GM03348 (cell line): ENCODE measurements around the gene NACC2.
"Not testable (repeated sequence)": the region's sequence is repeated elsewhere in the genome, so short reads cannot be mapped to it uniquely, and the experiment has no call there.

Experiments
- DNase-seq: peaks from one replicate; pipeline ENCODE4 v3.0.0; 2012; ENCODE audit warnings: low spot score

The NACC2 gene

DNA sequence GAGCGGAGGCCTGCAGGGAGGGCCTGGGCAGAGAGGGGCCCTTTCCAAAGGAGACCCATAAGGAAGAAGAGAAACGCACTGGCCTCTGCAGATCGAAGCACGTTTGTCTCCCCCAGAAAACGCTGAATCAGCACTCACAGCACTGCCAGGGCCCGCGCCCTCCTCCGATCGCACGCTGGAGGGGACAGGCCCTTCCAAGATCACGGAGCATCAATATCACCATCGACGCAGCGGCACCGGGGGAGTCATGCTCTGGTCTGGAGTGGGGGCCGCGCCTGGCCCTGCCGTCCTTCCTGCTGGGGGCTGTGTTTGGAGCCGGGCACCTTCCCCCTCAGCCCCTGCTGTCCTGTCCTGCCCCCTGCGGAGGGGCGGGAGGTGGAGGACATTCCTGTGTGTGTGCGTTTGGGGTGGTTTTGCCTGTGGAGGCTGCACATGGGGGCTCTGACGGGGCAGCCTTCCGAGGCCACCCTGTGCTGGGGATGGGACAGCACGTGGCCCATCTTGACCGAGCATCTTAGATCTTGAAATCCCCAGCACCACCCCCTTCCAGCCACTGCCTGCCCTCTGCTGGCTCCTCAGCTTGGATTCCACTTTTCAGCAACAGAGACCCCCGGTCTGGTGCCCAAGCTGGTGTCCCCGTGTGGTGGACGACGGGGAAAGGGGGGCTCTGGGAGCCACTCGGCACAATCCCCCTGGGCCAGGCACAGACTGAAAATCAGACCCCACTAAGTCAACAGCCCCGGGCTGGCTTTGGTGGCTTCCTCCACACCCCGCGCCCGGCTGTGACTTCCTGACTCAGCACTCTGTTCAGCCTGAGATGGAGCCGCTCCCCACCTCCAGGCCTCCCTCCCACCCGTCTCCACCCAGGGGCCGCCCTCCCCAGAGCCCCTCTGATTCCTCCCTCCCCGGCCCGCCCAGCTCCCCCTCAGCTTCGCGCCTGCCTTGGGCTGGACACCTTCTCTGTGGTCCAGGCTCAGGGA lies 15.3 kb upstream of the NACC2 start:
- no peak for DNase-seq

DNA sequence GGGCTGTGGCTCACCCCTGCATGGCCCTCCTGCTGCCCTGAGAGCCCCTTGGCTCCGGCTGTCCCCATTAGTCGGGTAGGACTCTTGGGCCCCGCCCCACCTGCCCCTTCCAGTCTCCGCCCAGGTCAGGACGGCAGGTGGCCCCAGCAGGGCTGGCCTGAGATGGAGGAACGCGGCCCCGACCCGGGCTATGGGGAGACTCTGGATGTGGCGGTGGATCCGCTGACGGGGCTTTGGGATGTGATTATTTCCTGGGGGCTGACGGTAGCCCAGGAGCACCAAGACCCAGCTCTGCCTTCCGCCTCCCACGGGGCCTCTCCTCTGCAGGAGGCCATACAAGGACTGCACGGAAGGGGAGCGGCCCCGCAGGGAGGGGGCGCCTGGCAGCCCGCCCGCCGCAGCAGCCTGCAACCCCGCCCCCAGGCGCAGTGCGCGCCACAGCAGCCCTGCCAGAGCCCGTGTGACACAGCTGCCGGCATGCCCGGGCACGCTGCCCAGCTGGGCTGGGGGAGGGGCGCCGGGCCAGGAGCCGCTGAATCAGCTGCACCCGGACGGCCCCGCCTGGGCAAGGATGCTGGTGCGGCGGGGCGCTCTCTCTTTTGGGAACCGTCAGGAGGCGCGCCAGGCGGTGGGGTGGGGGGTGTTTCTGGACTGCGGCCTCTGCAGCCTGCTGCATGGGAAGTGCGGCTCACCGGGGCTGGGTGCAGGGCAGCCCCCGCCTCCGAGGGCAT lies 14.4 kb upstream of the NACC2 start:
- peak; percentile 95 for DNase-seq

DNA sequence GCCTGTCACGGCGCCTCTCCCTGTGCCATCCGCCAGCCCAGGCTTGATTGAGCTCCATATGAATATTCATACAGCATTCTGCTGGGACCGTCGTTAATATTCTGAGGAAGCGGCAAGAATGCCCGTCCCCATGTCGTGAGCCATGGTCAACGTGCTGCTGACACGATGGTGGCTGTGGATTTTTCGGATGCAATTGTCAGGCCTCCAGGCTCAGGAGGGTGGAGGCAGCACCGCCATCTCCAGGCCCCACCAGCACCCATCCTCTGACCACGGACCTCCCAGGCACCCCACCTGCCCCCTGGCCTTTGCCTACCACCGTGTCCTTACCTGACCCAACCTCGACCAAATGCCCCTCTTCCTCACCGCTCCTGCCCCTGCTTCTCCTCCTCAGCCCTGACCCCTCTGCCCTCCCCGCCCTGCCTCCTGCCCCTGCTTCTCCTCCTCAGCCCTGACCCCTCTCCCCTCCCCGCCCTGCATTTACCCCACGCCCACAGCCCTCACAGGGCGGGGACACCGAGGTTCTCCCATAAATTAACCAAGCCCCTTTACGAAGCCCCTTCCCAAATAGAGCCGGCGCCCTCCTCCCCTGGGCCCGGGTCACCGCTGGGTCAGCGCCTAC lies 13.7 kb upstream of the NACC2 start:
- DNase-seq = no peak

DNA sequence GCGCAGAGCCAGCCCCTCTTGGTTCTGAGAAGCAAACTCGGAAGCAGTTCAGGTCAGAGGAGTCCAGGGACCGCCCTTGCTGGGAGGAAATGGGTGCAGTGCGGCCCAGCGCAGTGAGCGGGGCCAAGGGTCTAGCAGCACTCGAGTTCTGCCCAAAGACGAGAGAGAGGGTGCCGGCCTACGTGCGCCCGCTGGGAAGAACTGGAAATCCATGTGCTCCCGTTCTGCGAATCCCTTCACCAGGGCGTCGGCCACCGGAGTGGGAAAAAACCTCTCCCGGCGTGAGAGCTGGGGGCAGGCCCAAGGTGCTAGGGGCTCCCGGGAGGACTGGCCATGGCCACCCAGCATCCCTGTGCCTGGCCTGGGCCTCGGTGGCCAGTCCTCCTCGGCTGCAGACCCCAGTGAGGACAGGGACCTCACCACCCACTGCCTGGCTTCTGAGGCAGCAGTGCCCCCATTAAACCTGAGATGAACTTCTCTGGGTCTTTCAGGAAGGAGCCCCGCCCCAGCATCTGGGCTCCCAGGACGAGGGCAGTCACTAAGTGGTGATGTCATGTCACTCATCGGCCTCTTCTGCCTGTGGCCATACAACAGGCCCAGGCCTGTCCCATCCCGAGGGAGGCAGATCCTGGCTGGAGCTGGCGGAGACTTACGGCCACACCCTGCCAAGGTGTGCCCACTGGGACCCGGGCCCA lies 13.0 kb upstream of the NACC2 start:
- no peak for DNase-seq

DNA sequence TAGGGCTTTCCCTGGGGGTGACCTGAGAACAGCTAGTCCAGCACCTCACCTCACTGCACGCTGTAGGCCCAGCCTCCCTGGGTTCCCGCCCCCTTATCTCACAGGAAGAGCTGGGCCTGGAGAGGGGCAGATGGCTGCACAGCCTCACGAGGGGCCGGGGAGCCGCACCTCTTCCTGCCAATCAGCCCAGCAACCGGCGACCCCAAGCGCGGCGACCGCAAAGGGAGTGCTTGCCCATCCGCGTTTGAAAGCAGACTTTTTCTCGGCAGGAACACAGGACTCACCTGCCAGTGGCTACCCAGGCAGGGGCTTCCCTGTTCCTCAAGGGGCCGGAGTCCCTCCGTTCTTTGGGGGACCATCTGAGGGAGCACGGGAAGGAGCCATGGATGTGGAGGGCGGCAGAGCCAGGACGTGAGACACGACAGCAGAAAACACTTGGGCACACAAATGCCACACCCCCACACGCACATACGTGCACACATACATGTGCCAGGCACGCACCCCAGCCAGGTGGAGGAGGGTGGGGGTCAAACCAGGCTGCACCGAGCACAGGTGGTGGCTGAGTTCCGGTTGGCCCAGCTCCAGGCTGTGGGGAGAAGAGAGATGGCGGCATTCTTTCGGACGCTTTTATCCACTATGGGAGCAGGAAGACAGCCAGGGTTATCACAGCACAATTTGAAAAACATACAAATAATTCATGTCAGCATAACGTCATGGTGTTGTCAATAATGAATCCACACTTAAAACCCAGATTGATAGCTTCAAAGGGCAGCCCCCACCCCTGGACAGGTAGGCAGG lies 12.3 kb upstream of the NACC2 start:
- DNase-seq = no peak

DNA sequence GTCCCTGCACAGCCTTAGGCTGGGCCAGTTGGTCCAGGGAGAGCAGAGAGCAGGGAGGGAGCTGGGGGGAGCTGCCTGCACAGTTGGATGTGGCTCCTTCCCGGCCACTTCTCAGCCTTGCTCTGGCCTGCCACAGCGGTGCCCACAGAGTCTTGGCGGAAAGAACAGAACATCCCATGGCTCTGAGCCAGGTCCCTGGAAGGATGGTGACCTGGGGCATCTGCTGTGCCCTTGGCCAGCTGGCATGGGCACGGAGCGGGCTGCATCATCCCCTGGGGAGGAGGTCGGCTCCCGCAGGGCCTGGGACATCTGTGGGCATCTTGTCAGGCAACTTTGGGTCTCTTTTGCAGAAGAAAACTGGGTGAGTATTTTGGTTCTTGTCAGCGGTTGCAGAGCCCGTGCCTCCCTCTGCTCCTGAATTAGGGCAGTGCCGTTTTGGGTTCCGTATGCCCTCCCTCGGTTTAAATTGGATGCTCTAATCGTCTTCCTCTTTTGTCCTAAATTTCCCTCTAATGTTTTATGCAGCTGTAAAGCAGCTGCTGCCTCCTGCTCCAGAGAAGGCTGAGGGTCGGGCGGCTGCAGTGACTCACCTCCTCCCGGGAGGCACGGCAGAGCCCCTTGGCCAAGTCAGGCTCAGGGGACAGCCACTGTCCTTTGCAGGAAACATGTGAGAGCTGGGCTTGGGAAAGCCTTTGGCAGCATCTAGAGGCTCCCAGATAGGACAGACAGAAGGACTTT lies 10.5 kb upstream of the NACC2 start:
- peak; percentile 35 for DNase-seq

DNA sequence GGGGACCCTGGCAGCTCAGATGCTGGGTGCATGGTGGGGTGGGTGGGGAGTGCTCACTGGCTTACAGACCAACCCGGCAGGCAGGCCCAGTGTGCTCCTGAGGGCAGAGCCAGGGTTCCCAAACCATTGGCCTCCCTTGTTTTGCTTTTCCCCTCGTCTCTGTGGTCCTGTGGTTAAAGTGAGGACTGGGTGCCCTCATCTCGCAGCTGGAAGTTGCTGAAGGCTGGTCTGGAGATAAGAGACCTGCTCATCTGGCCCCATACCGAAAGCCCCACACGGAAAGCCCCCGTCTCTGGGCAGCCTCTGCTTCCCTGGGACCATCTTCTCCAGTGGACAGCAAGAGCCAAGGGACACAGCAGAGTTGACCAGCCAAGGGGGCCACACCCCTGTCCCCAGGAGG lies 9.8 kb upstream of the NACC2 start:
- no peak for DNase-seq

DNA sequence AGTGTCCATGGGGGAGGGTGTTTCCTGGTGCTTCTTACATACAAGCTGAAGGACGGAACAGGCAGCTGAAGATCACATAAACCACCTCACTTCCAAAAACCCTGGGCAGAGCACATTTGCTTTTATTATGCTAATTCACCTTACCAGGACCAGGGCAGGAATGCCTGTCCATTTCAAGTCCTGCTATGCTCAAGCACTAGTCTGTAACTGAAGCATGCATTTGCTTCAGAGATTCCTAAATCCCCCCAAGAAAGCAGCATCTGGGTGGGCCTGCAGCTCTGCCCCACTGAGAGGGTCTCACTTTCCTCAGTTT lies 9.4 kb upstream of the NACC2 start:
- no peak for DNase-seq

DNA sequence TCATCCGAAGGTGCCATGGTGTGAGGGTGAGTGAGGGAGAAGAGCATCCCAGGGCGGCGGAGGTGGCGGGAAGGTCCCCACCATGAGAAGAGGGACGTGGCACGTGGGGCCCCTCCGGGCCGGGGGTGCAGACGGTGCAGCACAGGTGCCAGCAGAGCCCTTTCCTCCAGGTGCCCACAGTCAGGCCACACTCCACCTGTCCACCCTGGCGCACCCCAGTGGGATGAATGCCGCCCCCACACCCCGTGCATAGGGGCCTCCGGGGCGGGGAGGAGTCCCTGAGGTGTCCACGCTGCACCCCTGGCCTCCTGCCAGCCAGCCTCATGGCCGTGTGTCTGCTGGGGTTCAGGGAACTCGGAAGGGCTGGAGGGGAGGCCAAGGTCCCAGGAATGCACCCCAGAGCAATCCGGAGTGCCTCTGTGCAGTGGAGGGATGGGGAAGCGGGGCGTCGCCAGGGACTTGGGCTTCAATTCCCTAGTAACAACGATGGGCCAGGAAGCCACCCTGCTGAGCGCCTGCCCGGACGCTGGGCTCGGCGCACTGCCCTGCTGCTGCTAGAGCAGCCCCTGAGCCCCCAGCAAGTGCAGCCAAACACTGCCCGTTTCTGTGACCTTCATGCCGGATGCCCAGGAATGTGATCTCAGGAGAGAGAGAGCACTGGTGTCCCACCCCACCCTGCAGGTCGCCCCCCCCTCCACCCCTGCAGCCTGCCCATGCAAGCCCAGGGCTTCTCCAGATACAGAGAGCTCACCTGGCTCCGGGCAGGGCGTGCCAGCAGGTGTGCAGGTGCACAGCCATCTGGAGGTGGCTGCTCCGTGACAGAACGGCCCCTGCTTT lies 8.8 kb upstream of the NACC2 start:
- no peak for DNase-seq

DNA sequence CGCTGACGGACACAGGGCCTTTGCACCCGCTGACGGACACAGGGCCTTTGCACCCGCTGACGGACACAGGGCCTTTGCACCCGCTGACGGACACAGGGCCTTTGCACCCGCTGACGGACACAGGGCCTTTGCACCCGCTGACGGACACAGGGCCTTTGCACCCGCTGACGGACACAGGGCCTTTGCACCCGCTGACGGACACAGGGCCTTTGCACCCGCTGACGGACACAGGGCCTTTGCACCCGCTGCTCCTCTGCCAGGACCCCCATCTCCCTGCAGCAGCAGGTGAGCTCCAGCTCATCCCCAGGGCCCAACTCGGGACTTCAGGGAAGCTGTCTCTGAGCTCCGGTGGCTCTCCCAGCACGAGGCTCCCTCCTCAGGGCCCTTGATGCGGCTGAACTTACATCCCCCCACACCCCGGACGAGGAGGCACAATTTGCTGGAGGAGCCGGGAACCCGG lies 6.6 kb upstream of the NACC2 start:
- DNase-seq = not testable (repeated sequence)

DNA sequence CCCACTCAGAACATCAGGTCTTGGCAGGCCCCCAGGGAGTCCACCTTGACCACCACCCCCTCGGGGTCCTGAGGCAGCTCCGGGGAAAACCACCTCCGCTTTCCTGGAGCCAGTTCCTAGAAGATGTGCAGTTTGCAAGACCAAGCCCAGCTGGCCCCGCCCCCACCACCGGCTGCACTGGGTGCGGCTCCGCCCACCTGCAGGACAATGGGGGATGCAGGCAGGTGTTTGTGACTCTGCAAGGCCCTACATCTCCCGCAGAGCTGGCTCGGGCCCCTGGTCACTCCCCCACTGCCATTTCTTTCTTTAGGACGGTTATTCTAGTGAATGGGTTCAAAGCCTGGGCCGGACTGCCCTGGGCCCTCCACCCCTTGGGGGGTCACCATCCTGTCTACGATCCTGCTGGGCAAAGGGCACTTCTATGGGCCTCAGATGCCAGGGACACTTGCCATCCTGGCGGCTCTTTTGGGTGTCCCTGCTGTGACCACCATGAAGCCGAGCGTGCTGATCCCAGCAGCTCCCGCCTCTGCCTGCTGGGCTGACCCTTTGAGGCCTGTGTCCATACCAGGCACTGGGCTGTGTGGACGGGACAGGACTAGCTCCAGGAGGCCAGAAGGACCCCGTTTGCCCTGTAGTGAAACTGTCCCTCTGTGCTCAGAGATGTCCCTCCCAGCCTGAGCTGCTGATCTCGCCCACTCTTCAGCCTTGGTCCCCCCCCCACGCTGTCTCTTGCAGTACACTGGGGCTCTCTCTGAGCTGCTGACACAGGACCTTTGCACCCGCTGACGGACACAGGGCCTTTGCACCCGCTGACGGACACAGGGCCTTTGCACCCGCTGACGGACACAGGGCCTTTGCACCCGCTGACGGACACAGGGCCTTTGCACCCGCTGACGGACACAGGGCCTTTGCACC lies 5.9 kb upstream of the NACC2 start:
- no peak for DNase-seq

DNA sequence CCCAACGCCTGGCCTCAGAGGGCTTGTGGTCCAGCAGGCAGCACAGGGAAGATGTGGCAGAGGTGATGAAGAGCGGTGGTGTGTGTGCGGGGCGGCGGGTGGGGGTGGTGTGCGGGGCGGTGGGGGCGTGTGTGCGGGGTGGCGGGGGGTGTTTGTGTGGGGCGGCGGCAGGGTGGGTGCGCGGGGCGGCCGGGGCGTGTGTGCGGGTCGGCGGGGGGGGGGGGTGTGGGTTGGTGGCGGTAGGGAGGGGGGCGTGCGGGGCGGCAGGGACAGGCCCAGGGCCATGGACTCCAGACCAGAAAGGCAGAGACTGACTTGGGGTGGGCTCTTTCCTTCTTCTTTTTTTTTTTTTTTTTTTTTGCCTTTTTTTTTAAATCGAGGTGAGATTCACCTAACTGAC lies 4.5 kb upstream of the NACC2 start:
- DNase-seq = no peak

DNA sequence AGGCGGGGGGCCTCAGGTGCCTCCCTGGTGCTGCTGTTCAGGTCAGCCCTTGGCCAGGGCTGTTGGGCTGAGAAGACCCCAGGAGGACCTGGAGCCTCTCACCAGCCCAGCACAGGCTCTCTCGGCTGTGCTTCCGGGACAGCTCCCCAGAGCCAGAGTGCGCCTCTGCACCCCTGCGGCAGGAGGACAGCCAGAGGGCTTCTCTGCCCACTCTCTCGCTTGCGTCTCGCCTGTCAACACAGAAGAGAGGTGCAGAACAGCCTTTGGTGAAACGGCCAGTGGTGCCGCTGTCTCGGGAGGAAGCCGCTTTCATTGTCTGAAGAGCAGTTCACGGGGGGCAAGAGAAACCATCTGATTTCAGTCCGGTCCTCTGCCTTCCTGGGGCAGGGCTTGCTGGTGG lies 3.8 kb upstream of the NACC2 start:
- DNase-seq = no peak

DNA sequence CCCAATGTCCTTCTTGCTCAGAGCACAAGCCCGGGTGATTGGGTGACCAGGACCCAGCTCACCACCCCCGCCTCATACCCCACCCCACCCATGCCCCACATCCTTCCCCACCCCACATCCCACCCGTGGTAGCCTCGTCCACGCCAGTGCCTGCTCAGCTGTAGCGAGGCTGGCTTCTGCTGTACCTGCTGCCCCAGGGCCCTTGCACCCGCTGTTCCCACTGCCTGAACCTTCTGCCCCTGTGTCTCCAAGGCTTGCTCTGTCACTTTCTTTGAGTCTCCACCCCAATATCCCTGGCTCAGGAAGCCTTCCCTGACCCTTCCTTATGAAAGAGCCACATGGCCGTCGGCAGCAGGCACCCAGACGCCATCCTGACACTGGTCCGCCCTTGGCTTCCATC lies 3.1 kb upstream of the NACC2 start:
- no peak for DNase-seq

DNA sequence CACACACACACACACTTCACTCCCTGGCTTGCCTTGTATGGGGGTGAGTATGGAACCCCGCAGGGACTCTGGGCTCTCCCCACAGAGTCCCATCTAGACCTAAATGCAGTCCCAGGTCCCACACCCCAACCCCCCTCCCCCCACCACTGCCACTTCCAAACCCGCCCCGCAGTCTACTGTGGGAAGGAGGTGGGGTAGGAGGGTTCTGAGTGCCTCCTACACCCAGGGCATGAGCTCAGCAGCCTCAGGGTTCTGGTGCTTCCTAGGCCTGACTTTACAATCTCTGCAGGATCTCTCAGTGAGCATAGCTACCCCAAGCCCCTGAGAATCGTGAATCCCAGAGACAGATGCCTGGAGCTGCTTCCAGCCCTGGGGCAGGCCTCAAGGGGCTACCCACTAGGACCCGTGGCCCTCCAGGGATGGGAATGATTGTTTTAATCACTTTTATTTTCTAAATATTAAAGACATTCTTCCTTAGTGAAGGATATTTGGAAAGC lies 1.5 kb upstream of the NACC2 start:
- DNase-seq = no peak

DNA sequence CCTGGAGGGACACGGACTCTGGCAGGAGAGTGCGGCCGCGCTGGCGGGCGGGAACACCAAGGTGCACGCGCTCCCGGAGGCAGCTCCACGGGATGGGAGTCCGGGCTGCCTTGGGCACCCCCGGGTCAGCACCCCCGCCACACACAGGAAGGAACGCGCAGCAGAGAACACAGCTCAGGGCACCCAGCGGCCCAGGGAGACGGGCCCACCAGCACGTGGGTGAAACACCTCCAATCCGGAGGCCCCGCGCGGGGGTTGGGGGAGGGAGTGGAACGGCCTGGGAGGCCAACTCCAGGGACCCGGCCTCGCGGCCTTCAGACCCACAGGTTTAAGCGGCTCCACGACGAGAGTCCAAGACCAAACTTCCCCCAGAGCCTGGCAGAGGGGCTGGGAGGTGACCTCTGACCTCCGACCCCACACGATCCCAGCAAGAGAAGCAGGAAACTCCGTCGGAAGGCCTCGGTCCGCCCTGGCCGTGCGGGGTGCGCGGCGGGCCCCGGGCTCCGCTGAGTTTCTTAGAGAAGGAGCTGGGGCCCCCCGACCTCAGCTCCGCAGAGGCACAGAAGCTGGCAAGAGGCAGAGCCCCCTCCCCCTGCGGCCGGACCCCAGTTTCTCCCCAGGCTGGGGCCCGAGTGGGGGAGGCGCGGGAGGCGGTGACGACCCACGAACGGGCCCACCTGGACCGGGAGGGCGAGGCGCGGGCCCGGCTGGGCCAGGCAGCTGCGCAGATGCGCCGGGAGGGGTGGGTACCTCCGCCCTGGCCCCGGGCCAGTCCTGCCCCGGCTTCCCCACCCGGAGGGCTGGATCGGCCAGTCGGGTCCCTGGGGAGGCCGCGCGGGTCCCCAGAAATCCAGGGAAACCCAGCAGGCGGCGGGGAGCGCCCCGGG lies 851 bp downstream of the NACC2 start:
- peak; percentile 90 for DNase-seq

DNA sequence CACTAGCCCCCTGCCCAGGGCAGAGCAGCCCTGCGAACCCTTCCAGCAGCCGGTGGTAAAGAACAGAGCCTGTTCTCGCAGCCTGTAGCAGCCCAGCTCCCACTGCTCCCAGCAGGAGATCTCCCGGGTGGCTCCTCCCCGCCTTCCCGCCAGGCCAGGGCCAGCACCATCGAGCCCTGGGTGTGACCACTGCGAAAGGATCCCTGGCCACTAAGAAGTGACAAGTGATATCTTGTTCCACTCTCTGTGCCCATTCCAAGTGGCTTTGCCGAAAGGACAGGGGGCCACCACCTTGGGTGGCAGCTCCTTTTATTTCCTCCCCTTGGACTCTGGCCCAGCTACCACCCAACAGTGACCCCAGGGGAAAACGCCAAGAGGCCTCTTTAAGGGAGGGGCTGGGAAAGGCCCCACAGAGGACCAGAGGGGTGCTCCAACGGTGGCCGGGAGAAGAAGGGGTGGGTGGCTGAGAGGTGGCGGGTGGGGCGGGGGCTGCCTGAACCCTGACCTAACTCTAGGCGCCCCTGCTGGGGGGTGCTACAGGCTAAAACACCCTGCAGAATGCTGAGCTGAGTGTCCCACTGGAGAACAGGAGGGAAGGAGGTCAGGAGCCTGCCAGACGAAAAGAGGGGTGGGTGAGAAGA lies 1.6 kb downstream of the NACC2 start:
- DNase-seq = peak; percentile 75
